Uterus (tissue), 2 donors: Measurements from ENCODE around the gene HMG20B.

Experiments
- CTCF ChIP-seq, 4 experiments: fragments of 200-600 bp in 2 of 4; fragments of 450-650 bp in 2 of 4; sonication (generic) in 2 of 4; IDR thresholded peaks; one replicate each; pipeline ENCODE4 v1.5.1; 2016 to 2019; ENCODE audit warnings: antibody characterized with exemption in 4 of 4, mild to moderate bottlenecking in 2 of 4, moderate library complexity in 1 of 4
- POLR2A ChIP-seq, 2 donors: fragments of 450-650 bp; IDR thresholded peaks; one replicate each; pipeline ENCODE4 v1.6.1; 2016; ENCODE audit warnings: antibody characterized with exemption in 2 of 2, mild to moderate bottlenecking in 1 of 2, moderate library complexity in 1 of 2

DNA sequence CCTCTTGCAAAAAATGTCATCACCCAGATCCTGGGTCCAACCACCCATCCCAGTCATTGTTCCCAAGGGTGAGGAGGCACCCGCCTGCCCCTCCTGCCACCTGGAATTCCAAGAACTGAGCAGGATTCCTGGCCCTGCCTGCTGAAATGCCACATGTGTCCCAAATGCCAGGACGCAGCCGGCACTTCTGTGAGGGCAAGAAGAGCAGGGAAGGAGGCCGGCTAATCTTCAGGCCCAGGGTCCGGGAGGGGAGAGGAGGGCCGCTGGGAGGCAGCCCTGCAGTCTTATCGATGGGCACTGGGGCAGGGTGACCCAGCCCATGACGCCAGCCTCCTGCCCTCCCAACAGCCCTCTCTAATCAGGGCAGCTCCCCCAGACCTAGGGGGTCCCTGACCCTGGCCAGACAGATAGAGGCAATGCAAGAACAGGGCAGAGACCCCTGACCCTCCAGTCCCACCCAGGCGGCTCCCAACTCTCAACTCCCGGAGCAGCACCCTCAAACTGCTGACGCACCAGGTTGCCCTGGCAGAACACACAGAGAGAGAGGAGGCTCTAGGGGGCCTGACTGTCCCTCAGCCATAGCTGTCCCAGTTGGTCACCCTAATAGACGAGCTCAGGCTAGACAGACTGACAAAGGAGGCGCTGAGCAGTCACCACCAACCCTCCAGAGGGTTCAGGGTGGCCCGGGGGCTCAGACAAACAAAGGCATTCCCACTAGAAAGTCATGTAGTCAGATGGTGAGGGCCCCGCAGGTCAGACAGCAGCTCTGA lies 16.9 kb upstream of the HMG20B start:
- no peak for TF ChIP-seq CTCF (IDR thresholded peaks at IDR 0.05)
- TF ChIP-seq POLR2A (IDR thresholded peaks at IDR 0.05), result no peak
